Liver (tissue), 9 donors: ENCODE data around the gene MRM1. TPM values are rescaled to one million over a fixed set of nuclear protein-coding genes. Genes with fewer than 3 reads are reported as not detected.

Experiments used
- DNase-seq: peaks from one replicate; pipeline ENCODE4 v3.0.0-alpha.2; 2017; ENCODE audit warnings: low spot score
- H3K27ac ChIP-seq, 2 donors: one replicate each; pipeline ENCODE4 v1.7.0; 2013; ENCODE audit warnings: inconsistent platforms in 2 of 2, low read length in 2 of 2, control low read depth in 1 of 2, low read depth in 1 of 2, mild to moderate bottlenecking in 1 of 2
- H3K27me3 ChIP-seq, 4 donors: one replicate each; pipeline versions ENCODE4 v1.6.1 to v1.7.0; 2013; ENCODE audit warnings: low read length in 3 of 4, inconsistent platforms in 1 of 4, mild to moderate bottlenecking in 1 of 4, moderate library complexity in 1 of 4; ENCODE audit not compliant: control insufficient read depth in 4 of 4, insufficient read depth in 4 of 4
- H3K36me3 ChIP-seq, 4 donors: one replicate each; pipeline versions ENCODE4 v1.6.1 to v1.7.0; 2013; ENCODE audit warnings: low read length in 3 of 4, mild to moderate bottlenecking in 3 of 4, low read depth in 1 of 4, moderate library complexity in 1 of 4; ENCODE audit not compliant: control insufficient read depth in 4 of 4, insufficient read depth in 3 of 4
- H3K4me1 ChIP-seq, 4 donors: one replicate each; pipeline versions ENCODE4 v1.6.1 to v1.7.0; 2013; ENCODE audit warnings: low read length in 3 of 4, mild to moderate bottlenecking in 3 of 4, moderate library complexity in 1 of 4; ENCODE audit not compliant: control insufficient read depth in 4 of 4, insufficient read depth in 4 of 4
- H3K4me3 ChIP-seq, 3 donors: one replicate each; pipeline versions ENCODE4 v1.6.1 to v1.7.0; 2013; ENCODE audit warnings: low read length in 3 of 3, control low read depth in 1 of 3, low read depth in 1 of 3, mild to moderate bottlenecking in 1 of 3
- H3K9ac ChIP-seq, 2 donors: one replicate each; pipeline ENCODE4 v1.7.0; 2013; ENCODE audit warnings: low read length in 2 of 2, mild to moderate bottlenecking in 2 of 2, moderate library complexity in 2 of 2, control low read depth in 1 of 2, low read depth in 1 of 2
- H3K9me3 ChIP-seq, 4 donors: one replicate each; pipeline versions ENCODE4 v1.6.1 to v1.7.0; 2013; ENCODE audit warnings: low read length in 3 of 4; ENCODE audit not compliant: control insufficient read depth in 4 of 4
- EGR1 ChIP-seq, 2 donors: IDR thresholded peaks; 2 replicates each; pipeline ENCODE4 v1.6.1; 2016 to 2018; ENCODE audit warnings: antibody characterized with exemption in 2 of 2, low read depth in 2 of 2
- FOXA1 ChIP-seq: IDR thresholded peaks from 2 replicates; pipeline ENCODE4 v1.6.1; 2016; ENCODE audit warnings: antibody characterized with exemption
- FOXA2 ChIP-seq: IDR thresholded peaks from 2 replicates; pipeline ENCODE4 v1.6.1; 2016; ENCODE audit warnings: antibody characterized with exemption
- GABPA ChIP-seq, 2 donors: IDR thresholded peaks in 1 of 2; conservative IDR thresholded peaks in 1 of 2; 2 replicates each; pipeline ENCODE4 v1.6.1; 2016; ENCODE audit warnings: antibody characterized with exemption in 2 of 2, mild to moderate bottlenecking in 1 of 2, moderate library complexity in 1 of 2
- HNF4A ChIP-seq, 2 donors: conservative IDR thresholded peaks; 2 replicates each; pipeline ENCODE4 v1.6.1; 2016; ENCODE audit warnings: antibody characterized with exemption in 2 of 2, mild to moderate bottlenecking in 2 of 2
- HNF4G ChIP-seq: IDR thresholded peaks from 2 replicates; pipeline ENCODE4 v1.6.1; 2016; ENCODE audit warnings: antibody characterized with exemption
- JUND ChIP-seq, 2 donors: IDR thresholded peaks; 2 replicates each; pipeline ENCODE4 v1.6.1; 2016; ENCODE audit warnings: antibody characterized with exemption in 2 of 2
- NR2F2 ChIP-seq: IDR thresholded peaks from 2 replicates; pipeline ENCODE4 v1.6.1; 2016; ENCODE audit warnings: antibody characterized with exemption
- RAD21 ChIP-seq, 2 donors: IDR thresholded peaks; 2 replicates each; pipeline ENCODE4 v1.6.1; 2016; ENCODE audit warnings: antibody characterized with exemption in 2 of 2, mild to moderate bottlenecking in 2 of 2
- RXRA ChIP-seq, 2 donors: IDR thresholded peaks; 2 replicates each; pipeline ENCODE4 v1.6.1; 2017 to 2018; ENCODE audit warnings: antibody characterized with exemption in 2 of 2, mild to moderate bottlenecking in 1 of 2
- SP1 ChIP-seq: IDR thresholded peaks from 2 replicates; pipeline ENCODE4 v1.6.1; 2018; ENCODE audit warnings: antibody characterized with exemption, mild to moderate bottlenecking
- TAF1 ChIP-seq: conservative IDR thresholded peaks from 2 replicates; pipeline ENCODE4 v1.6.1; 2016; ENCODE audit warnings: antibody characterized with exemption, mild to moderate bottlenecking
- YY1 ChIP-seq: IDR thresholded peaks from 2 replicates; pipeline ENCODE4 v1.6.1; 2016; ENCODE audit warnings: antibody characterized with exemption, mild to moderate bottlenecking
- WGBS: extraction: QIAGEN DNeasy Blood & Tissue Kit; methylation state at CpG from one replicate; pipeline ENCODE4 v1.1.7; 2013; 5-methylcytosine and 5-hydroxymethylcytosine counted together
- polyA plus RNA-seq, 2 donors: library from polyadenylated mRNA; stranded (reverse) in 1 of 2; unstranded in 1 of 2; fragments of 200-250 nt in 1 of 2; fragments of >200 nt in 1 of 2; fragmentation: Nextera tagmentation in 1 of 2; extraction: Ambion mirVana in 1 of 2; gene quantifications; one replicate each; pipeline versions ENCODE4 v1.2.1 to v1.2.3, GENCODE V29; 2013 to 2015
- total RNA-seq, 2 donors: library from RNA; depleted of rRNA; stranded (reverse); fragments of >200 nt; gene quantifications; one replicate each; pipeline ENCODE4 v1.2.3, GENCODE V29; 2014
- TF ChIP-seq, protein P1 (sequence below): IDR thresholded peaks from 2 replicates; pipeline ENCODE4 v1.6.1; 2016; ENCODE audit warnings: antibody characterized with exemption
- TF ChIP-seq, protein P2 (sequence below): IDR thresholded peaks from 2 replicates; pipeline ENCODE4 v1.6.1; 2016; ENCODE audit warnings: antibody characterized with exemption, mild to moderate bottlenecking
- TF ChIP-seq, protein P3 (sequence below): fragments of 150-350 bp; IDR thresholded peaks from 2 replicates; pipeline ENCODE4 v1.5.1; 2017; ENCODE audit warnings: improper control_type of control experiment, low read depth, low read length; ENCODE audit not compliant: missing input control
- TF ChIP-seq, protein P4 (sequence below): IDR thresholded peaks from 2 replicates; pipeline ENCODE4 v1.6.1; 2016; ENCODE audit warnings: antibody characterized with exemption
- TF ChIP-seq, protein P5 (sequence below): IDR thresholded peaks from 2 replicates; pipeline ENCODE4 v1.6.1; 2016; ENCODE audit warnings: antibody characterized with exemption
- donor health status: healthy.
- donor health status: healthy.
- donor health status: healthy.
- donor health status: healthy.
- donor health status: healthy.

Gene MRM1
- total and polyA plus RNA-seq, 4 donors, result 3.2 to 5.9 (median 5.2) TPM

DNA sequence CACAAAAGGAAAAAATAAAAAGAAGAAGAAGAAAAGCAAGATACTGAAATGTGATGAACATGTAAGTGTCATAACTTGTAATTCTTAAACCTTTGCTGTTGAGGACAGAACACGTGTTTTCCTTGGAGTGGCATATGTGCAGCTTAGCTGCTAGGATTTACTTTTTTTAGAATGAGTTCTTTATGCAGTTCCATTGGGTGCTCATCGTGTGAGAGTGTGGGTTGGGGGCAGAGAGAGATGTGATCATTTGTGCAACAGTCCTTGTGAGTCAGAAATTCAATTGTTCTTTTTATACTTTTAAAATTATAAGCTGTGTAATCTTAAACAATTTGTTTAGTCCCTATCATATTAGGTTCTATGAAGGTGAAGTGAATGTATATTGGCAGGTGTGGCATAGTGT is 15.2 kb upstream of the MRM1 start:
- no peak for TF ChIP-seq FOXA1
- TF ChIP-seq SP1, result no peak
- no peak for TF ChIP-seq RAD21 (IDR thresholded peaks at IDR 0.05)
- TF ChIP-seq, protein P1, sequence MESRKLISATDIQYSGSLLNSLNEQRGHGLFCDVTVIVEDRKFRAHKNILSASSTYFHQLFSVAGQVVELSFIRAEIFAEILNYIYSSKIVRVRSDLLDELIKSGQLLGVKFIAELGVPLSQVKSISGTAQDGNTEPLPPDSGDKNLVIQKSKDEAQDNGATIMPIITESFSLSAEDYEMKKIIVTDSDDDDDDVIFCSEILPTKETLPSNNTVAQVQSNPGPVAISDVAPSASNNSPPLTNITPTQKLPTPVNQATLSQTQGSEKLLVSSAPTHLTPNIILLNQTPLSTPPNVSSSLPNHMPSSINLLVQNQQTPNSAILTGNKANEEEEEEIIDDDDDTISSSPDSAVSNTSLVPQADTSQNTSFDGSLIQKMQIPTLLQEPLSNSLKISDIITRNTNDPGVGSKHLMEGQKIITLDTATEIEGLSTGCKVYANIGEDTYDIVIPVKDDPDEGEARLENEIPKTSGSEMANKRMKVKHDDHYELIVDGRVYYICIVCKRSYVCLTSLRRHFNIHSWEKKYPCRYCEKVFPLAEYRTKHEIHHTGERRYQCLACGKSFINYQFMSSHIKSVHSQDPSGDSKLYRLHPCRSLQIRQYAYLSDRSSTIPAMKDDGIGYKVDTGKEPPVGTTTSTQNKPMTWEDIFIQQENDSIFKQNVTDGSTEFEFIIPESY, result no peak
- TF ChIP-seq NR2F2, result no peak
- no peak for TF ChIP-seq GABPA (IDR thresholded peaks at IDR 0.05 in 1 of 2, conservative IDR thresholded peaks at IDR 0.05 in 1 of 2)
- TF ChIP-seq FOXA2, result no peak
- TF ChIP-seq, protein P2, sequence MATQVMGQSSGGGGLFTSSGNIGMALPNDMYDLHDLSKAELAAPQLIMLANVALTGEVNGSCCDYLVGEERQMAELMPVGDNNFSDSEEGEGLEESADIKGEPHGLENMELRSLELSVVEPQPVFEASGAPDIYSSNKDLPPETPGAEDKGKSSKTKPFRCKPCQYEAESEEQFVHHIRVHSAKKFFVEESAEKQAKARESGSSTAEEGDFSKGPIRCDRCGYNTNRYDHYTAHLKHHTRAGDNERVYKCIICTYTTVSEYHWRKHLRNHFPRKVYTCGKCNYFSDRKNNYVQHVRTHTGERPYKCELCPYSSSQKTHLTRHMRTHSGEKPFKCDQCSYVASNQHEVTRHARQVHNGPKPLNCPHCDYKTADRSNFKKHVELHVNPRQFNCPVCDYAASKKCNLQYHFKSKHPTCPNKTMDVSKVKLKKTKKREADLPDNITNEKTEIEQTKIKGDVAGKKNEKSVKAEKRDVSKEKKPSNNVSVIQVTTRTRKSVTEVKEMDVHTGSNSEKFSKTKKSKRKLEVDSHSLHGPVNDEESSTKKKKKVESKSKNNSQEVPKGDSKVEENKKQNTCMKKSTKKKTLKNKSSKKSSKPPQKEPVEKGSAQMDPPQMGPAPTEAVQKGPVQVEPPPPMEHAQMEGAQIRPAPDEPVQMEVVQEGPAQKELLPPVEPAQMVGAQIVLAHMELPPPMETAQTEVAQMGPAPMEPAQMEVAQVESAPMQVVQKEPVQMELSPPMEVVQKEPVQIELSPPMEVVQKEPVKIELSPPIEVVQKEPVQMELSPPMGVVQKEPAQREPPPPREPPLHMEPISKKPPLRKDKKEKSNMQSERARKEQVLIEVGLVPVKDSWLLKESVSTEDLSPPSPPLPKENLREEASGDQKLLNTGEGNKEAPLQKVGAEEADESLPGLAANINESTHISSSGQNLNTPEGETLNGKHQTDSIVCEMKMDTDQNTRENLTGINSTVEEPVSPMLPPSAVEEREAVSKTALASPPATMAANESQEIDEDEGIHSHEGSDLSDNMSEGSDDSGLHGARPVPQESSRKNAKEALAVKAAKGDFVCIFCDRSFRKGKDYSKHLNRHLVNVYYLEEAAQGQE, result no peak
- no peak for TF ChIP-seq TAF1
- TF ChIP-seq EGR1 (IDR thresholded peaks at IDR 0.05; ENCODE audit: low read depth in 2 of 2), result no peak
- TF ChIP-seq JUND (IDR thresholded peaks at IDR 0.05), result no peak
- no peak for TF ChIP-seq RXRA (IDR thresholded peaks at IDR 0.05)
- TF ChIP-seq HNF4A (conservative IDR thresholded peaks at IDR 0.05), result no peak
- TF ChIP-seq HNF4G, result no peak
- TF ChIP-seq, protein P3, sequence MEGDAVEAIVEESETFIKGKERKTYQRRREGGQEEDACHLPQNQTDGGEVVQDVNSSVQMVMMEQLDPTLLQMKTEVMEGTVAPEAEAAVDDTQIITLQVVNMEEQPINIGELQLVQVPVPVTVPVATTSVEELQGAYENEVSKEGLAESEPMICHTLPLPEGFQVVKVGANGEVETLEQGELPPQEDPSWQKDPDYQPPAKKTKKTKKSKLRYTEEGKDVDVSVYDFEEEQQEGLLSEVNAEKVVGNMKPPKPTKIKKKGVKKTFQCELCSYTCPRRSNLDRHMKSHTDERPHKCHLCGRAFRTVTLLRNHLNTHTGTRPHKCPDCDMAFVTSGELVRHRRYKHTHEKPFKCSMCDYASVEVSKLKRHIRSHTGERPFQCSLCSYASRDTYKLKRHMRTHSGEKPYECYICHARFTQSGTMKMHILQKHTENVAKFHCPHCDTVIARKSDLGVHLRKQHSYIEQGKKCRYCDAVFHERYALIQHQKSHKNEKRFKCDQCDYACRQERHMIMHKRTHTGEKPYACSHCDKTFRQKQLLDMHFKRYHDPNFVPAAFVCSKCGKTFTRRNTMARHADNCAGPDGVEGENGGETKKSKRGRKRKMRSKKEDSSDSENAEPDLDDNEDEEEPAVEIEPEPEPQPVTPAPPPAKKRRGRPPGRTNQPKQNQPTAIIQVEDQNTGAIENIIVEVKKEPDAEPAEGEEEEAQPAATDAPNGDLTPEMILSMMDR, result no peak
- TF ChIP-seq, protein P4, sequence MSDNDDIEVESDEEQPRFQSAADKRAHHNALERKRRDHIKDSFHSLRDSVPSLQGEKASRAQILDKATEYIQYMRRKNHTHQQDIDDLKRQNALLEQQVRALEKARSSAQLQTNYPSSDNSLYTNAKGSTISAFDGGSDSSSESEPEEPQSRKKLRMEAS, result no peak
- TF ChIP-seq YY1, result no peak
- TF ChIP-seq, protein P5, sequence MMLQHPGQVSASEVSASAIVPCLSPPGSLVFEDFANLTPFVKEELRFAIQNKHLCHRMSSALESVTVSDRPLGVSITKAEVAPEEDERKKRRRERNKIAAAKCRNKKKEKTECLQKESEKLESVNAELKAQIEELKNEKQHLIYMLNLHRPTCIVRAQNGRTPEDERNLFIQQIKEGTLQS, result no peak
- Histone ChIP-seq H3K36me3 (peaks cover 13 to 54% (median 34%) of the 10 kb centered on the region in 4 donors), H3K27me3 (no peaks in the 10 kb centered on the region), H3K4me3 (no peak overlapping the region), H3K9ac (no peak overlapping the region), H3K9me3 (no peaks in the 10 kb centered on the region), H3K4me1 (peaks cover 5 to 23% (median 13%) of the 10 kb centered on the region in 4 donors), H3K27ac (no peak overlapping the region)
- WGBS, result 94% methylated on average over 2 of the region's 2 CpGs
- no peak for DNase-seq
